MM.1S (cell line): ENCODE measurements around the gene DPP10.

Experiments used
- DNase-seq: peaks from one replicate; pipeline ENCODE4 v3.0.0-alpha.2; 2015
- H2AFZ ChIP-seq: fragments of 300-600 bp; sonication (generic); 2 replicates; pipeline ENCODE4 v1.6.0; 2016; ENCODE audit warnings: antibody characterized with exemption, low read length
- H3F3A ChIP-seq: fragments of 300-600 bp; sonication (generic); 2 replicates; pipeline ENCODE4 v1.6.1; 2016; ENCODE audit warnings: mild to moderate bottlenecking, antibody characterized with exemption, low read length, moderate library complexity, mixed read lengths; ENCODE audit not compliant: insufficient read depth
- H3K27ac ChIP-seq: fragments of 300-600 bp; sonication (generic); 2 replicates; pipeline ENCODE4 v1.5.1; 2016; ENCODE audit warnings: mild to moderate bottlenecking, low read length
- H3K27me3 ChIP-seq: fragments of 300-600 bp; sonication (generic); replicated peaks from 2 replicates; pipeline ENCODE4 v1.6.0; 2016; ENCODE audit warnings: low read length; ENCODE audit not compliant: insufficient read depth
- H3K36me3 ChIP-seq: fragments of 300-600 bp; sonication (generic); replicated peaks from 2 replicates; pipeline ENCODE4 v1.6.1; 2016; ENCODE audit warnings: mild to moderate bottlenecking, low read length, mixed read lengths; ENCODE audit not compliant: insufficient read depth
- H3K4me1 ChIP-seq: fragments of 300-600 bp; sonication (generic); 2 replicates; pipeline ENCODE4 v1.6.1; 2016; ENCODE audit warnings: low read length, mixed read lengths
- H3K4me2 ChIP-seq: fragments of 300-600 bp; sonication (generic); 2 replicates; pipeline ENCODE4 v1.6.0; 2016; ENCODE audit warnings: low read depth, low read length
- H3K4me3 ChIP-seq: fragments of 300-600 bp; sonication (generic); 2 replicates; pipeline ENCODE4 v1.5.1; 2016; ENCODE audit warnings: low read length, mixed read lengths
- H3K79me2 ChIP-seq: fragments of 300-600 bp; sonication (generic); 2 replicates; pipeline ENCODE4 v1.6.1; 2016; ENCODE audit warnings: mixed run types, low read length, mixed read lengths
- H3K9ac ChIP-seq: fragments of 300-600 bp; sonication (generic); 2 replicates; pipeline ENCODE4 v1.6.1; 2016; ENCODE audit warnings: low read length, mixed read lengths
- H3K9me2 ChIP-seq: fragments of 300-600 bp; sonication (generic); replicated peaks from 2 replicates; pipeline ENCODE4 v1.6.1; 2016; ENCODE audit warnings: mild to moderate bottlenecking, low read length, mixed read lengths; ENCODE audit not compliant: insufficient read depth
- H3K9me3 ChIP-seq: fragments of 300-600 bp; sonication (generic); replicated peaks from 2 replicates; pipeline ENCODE4 v1.6.1; 2016; ENCODE audit warnings: mild to moderate bottlenecking, low read length, mixed read lengths; ENCODE audit not compliant: insufficient read depth
- H4K20me1 ChIP-seq: fragments of 300-600 bp; sonication (generic); 2 replicates; pipeline ENCODE4 v1.6.1; 2016; ENCODE audit warnings: mild to moderate bottlenecking, low read length, moderate library complexity, mixed read lengths; ENCODE audit not compliant: insufficient read depth
- CTCF ChIP-seq: fragments of 300-600 bp; sonication (generic); IDR thresholded peaks from 2 replicates; pipeline ENCODE4 v1.5.1; 2016; ENCODE audit warnings: antibody characterized with exemption, low read length, mixed read lengths
- EZH2 ChIP-seq: fragments of 300-600 bp; sonication (generic); optimal IDR thresholded peaks from 2 replicates; pipeline ENCODE3; 2017; ENCODE audit warnings: low read depth, mild to moderate bottlenecking, antibody characterized with exemption, low read length, mixed read lengths
- EZH2phosphoT487 ChIP-seq: fragments of 300-600 bp; sonication (generic); IDR thresholded peaks from 2 replicates; pipeline ENCODE4 v1.6.1; 2018; ENCODE audit warnings: antibody characterized with exemption, low read length

The DPP10 gene

GRCh38 chr2:115285416-115285815 lies 843.0 kb downstream of the DPP10 start:
- no peaks in the 10 kb centered on the region for H3K9me3 ChIP-seq
- no peak for DNase-seq
- H3K27ac ChIP-seq, result no peak overlapping the region
- H3K79me2 ChIP-seq, result no peaks in the 10 kb centered on the region
- no peak overlapping the region for H2AFZ ChIP-seq
- H3K36me3 ChIP-seq, result no peaks in the 10 kb centered on the region
- H3F3A ChIP-seq, result no peaks in the 10 kb centered on the region
- H3K4me1 ChIP-seq, result no peaks in the 10 kb centered on the region
- H3K9ac ChIP-seq, result no peak overlapping the region
- no peaks in the 10 kb centered on the region for H4K20me1 ChIP-seq
- no peaks in the 10 kb centered on the region for H3K27me3 ChIP-seq
- H3K4me2 ChIP-seq, result no peak overlapping the region
- H3K9me2 ChIP-seq, result no peaks in the 10 kb centered on the region
- no peak for TF ChIP-seq EZH2phosphoT487
- TF ChIP-seq CTCF, result no peak
- no peak for TF ChIP-seq EZH2
- no peak overlapping the region for H3K4me3 ChIP-seq

- Histone ChIP-seq H3K4me1 (no peaks in the 10 kb centered on the region), H3K27me3 (no peaks in the 10 kb centered on the region), H3K9ac (no peak overlapping the region), H2AFZ (no peak overlapping the region), H4K20me1 (no peaks in the 10 kb centered on the region), H3K9me2 (no peaks in the 10 kb centered on the region), H3K79me2 (no peaks in the 10 kb centered on the region), H3F3A (no peaks in the 10 kb centered on the region), H3K4me3 (no peak overlapping the region), H3K36me3 (no peaks in the 10 kb centered on the region), H3K27ac (no peak overlapping the region), H3K9me3 (no peaks in the 10 kb centered on the region), H3K4me2 (no peak overlapping the region)
- no peak for DNase-seq
- no peak for TF ChIP-seq EZH2
- TF ChIP-seq EZH2phosphoT487, result no peak
- TF ChIP-seq CTCF, result no peak
Observed at GRCh38 chr2:115290478-115290877, 848.0 kb downstream of the DPP10 start.

- Histone ChIP-seq H3K4me3 (no peak overlapping the region), H3K9me3 (no peaks in the 10 kb centered on the region), H3K9me2 (no peaks in the 10 kb centered on the region), H3K36me3 (no peaks in the 10 kb centered on the region), H4K20me1 (no peaks in the 10 kb centered on the region), H3K79me2 (no peaks in the 10 kb centered on the region), H3K9ac (no peak overlapping the region), H3K4me1 (no peaks in the 10 kb centered on the region), H3F3A (no peaks in the 10 kb centered on the region), H3K27me3 (no peaks in the 10 kb centered on the region), H3K27ac (no peak overlapping the region), H2AFZ (no peak overlapping the region), H3K4me2 (no peak overlapping the region)
- DNase-seq, result no peak
- TF ChIP-seq EZH2phosphoT487, result no peak
- TF ChIP-seq EZH2, result no peak
- no peak for TF ChIP-seq CTCF
Observed at GRCh38 chr2:115292742-115293141, 850.3 kb downstream of the DPP10 start.
